H1 (cell line): ENCODE measurements around the gene ZBTB24. TPM values are rescaled to one million over a fixed set of nuclear protein-coding genes. Genes with fewer than 3 reads are reported as not detected.
A peak's percentile ranks its signal among the peaks of the same experiment; 100 is the strongest.

Experiments
- CTCF ChIA-PET: fragments of 300-600 bp; sonication (Branson Sonifier 250); formaldehyde crosslinking; loops from one replicate; lab custom pipeline; 2021; ENCODE audit not compliant: partially characterized antibody; lab: Charles Lee
- POLR2A ChIA-PET: fragments of 300-600 bp; sonication (Branson Sonifier 250); formaldehyde crosslinking; loops from one replicate; lab custom pipeline; 2021; ENCODE audit warnings: inconsistent platforms; ENCODE audit not compliant: partially characterized antibody; lab: Charles Lee
- DNase-seq, 2 experiments: peaks; one replicate each; pipeline versions ENCODE4 v3.0.0 to v3.0.0-alpha.2; 2010 to 2022; ENCODE audit warnings: low spot score in 2 of 2, low read depth in 1 of 2, mixed read lengths in 1 of 2
- FAIRE-seq: peaks from 2 replicates; lab custom pipeline; 2011; peaks lifted over from hg19 to GRCh38; lab: Jason Lieb, UNC
- H2AFZ ChIP-seq: 2 replicates; pipeline ENCODE4 v1.8.1; 2012; ENCODE audit warnings: low read length, inconsistent platforms
- H2AK5ac ChIP-seq: 2 replicates; pipeline ENCODE4 v1.6.1; 2013; ENCODE audit warnings: low read depth, low read length
- H2BK120ac ChIP-seq: replicated peaks from 2 replicates; pipeline ENCODE3; 2013; ENCODE audit warnings: low read depth, low read length, inconsistent platforms
- H2BK12ac ChIP-seq: 2 replicates; pipeline ENCODE4 v1.6.1; 2013; ENCODE audit warnings: low read depth, low read length
- H2BK15ac ChIP-seq: 2 replicates; pipeline ENCODE4 v1.6.1; 2013; ENCODE audit warnings: low read length
- H2BK20ac ChIP-seq: 2 replicates; pipeline ENCODE4 v1.6.1; 2013; ENCODE audit warnings: low read length
- H2BK5ac ChIP-seq: 2 replicates; pipeline ENCODE4 v1.6.1; 2013; ENCODE audit warnings: low read depth, low read length
- H3K14ac ChIP-seq: 2 replicates; pipeline ENCODE4 v1.6.1; 2013; ENCODE audit warnings: inconsistent platforms; ENCODE audit not compliant: insufficient read length
- H3K18ac ChIP-seq: 2 replicates; pipeline ENCODE4 v1.6.1; 2013; ENCODE audit warnings: low read length; ENCODE audit errors: extremely low read depth
- H3K23ac ChIP-seq: 2 replicates; pipeline ENCODE4 v1.6.1; 2013; ENCODE audit warnings: inconsistent platforms; ENCODE audit not compliant: insufficient read length
- H3K23me2 ChIP-seq: 2 replicates; pipeline ENCODE4 v1.6.1; 2013; ENCODE audit warnings: low read depth, low read length
- H3K27ac ChIP-seq: 2 replicates; pipeline ENCODE4 v1.6.1; 2011; ENCODE audit warnings: low read depth, low read length, inconsistent platforms
- H3K27me3 ChIP-seq, 4 experiments: replicated peaks in 1 of 4; 1 replicate in 1 of 4; 2 replicates in 3 of 4; pipeline versions ENCODE4 v1.6.1 to v1.8.1; 2011 to 2013; ENCODE audit warnings: low read length in 3 of 4, mild to moderate bottlenecking in 3 of 4, inconsistent platforms in 2 of 4, mixed read lengths in 2 of 4, moderate library complexity in 1 of 4; ENCODE audit not compliant: control insufficient read depth in 3 of 4, insufficient read depth in 3 of 4; ENCODE audit errors: extremely low read depth in 1 of 4
- H3K36me3 ChIP-seq, 4 experiments: 2 replicates each; pipeline versions ENCODE4 v1.6.1 to v1.8.1; 2011 to 2013; ENCODE audit warnings: mild to moderate bottlenecking in 4 of 4, low read length in 3 of 4, moderate library complexity in 2 of 4, control low read depth in 1 of 4, inconsistent platforms in 1 of 4; ENCODE audit not compliant: insufficient read depth in 4 of 4, control insufficient read depth in 2 of 4
- H3K4ac ChIP-seq: replicated peaks from 2 replicates; pipeline ENCODE3; 2013; ENCODE audit warnings: low read length, low read depth, mixed read lengths, inconsistent platforms; ENCODE audit not compliant: insufficient read length
- H3K4me1 ChIP-seq, 4 experiments: replicated peaks in 1 of 4; 1 replicate in 1 of 4; 2 replicates in 3 of 4; pipeline versions ENCODE4 v1.6.1 to v1.8.1; 2011 to 2013; ENCODE audit warnings: low read length in 3 of 4, inconsistent platforms in 2 of 4, mixed read lengths in 1 of 4; ENCODE audit not compliant: insufficient read depth in 4 of 4, control insufficient read depth in 3 of 4
- H3K4me2 ChIP-seq, 2 experiments: 2 replicates each; pipeline versions ENCODE4 v1.6.1 to v1.8.1; 2011 to 2013; ENCODE audit warnings: low read depth in 2 of 2, low read length in 2 of 2, control low read depth in 1 of 2, inconsistent platforms in 1 of 2, mild to moderate bottlenecking in 1 of 2; ENCODE audit not compliant: insufficient read depth in 1 of 2
- H3K4me3 ChIP-seq, 4 experiments: fragments of 200-600, 300-600 bp in 1 of 4; sonication (generic), shearing (Covaris generic), sonication (Bioruptor Twin) in 1 of 4; 2 replicates each; pipeline versions ENCODE4 v1.5.1 to v1.8.1; 2011 to 2016; ENCODE audit warnings: low read length in 4 of 4, low read depth in 3 of 4, control low read depth in 2 of 4, inconsistent platforms in 2 of 4, mild to moderate bottlenecking in 2 of 4, mixed read lengths in 1 of 4, moderate library complexity in 1 of 4; ENCODE audit not compliant: insufficient read depth in 2 of 4; ENCODE audit errors: extremely low read depth in 1 of 4
- H3K56ac ChIP-seq: replicated peaks from 2 replicates; pipeline ENCODE3; 2013; ENCODE audit warnings: low read depth, mild to moderate bottlenecking, mixed read lengths, low read length, inconsistent platforms; ENCODE audit not compliant: insufficient read length
- H3K79me1 ChIP-seq: 2 replicates; pipeline ENCODE4 v1.6.1; 2013; ENCODE audit warnings: low read depth, low read length, control low read depth
- H3K79me2 ChIP-seq, 2 experiments: 2 replicates each; pipeline versions ENCODE4 v1.6.1 to v1.8.1; 2012 to 2013; ENCODE audit warnings: low read length in 2 of 2, mild to moderate bottlenecking in 2 of 2, inconsistent platforms in 1 of 2; ENCODE audit not compliant: insufficient read depth in 2 of 2, control insufficient read depth in 1 of 2
- H3K9ac ChIP-seq, 4 experiments: replicated peaks in 1 of 4; 1 replicate in 1 of 4; 2 replicates in 3 of 4; pipeline versions ENCODE4 v1.6.1 to v1.8.1; 2011 to 2013; ENCODE audit warnings: low read depth in 3 of 4, low read length in 3 of 4, control low read depth in 2 of 4, mild to moderate bottlenecking in 2 of 4, moderate library complexity in 2 of 4, inconsistent platforms in 1 of 4; ENCODE audit errors: extremely low read depth in 1 of 4
- H3K9me3 ChIP-seq, 2 experiments: 2 replicates each; pipeline versions ENCODE4 v1.6.1 to v1.8.1; 2012 to 2013; ENCODE audit warnings: mild to moderate bottlenecking in 2 of 2, moderate library complexity in 2 of 2, control low read depth in 1 of 2, inconsistent platforms in 1 of 2, low read depth in 1 of 2, low read length in 1 of 2, mixed read lengths in 1 of 2; ENCODE audit not compliant: insufficient read depth in 2 of 2
- H4K20me1 ChIP-seq, 2 experiments: replicated peaks in 1 of 2; 2 replicates each; pipeline versions ENCODE3 to v1.8.1; 2011 to 2013; ENCODE audit warnings: inconsistent platforms in 2 of 2, low read length in 2 of 2, mild to moderate bottlenecking in 1 of 2; ENCODE audit not compliant: insufficient read depth in 2 of 2, control insufficient read depth in 1 of 2
- H4K5ac ChIP-seq: 2 replicates; pipeline ENCODE4 v1.6.1; 2013; ENCODE audit warnings: low read length, low read depth, mixed read lengths, inconsistent platforms; ENCODE audit not compliant: insufficient read length
- H4K8ac ChIP-seq: 2 replicates; pipeline ENCODE4 v1.8.0; 2013; ENCODE audit warnings: mild to moderate bottlenecking, moderate library complexity, low read length, inconsistent platforms; ENCODE audit not compliant: insufficient read depth; ENCODE audit errors: extremely low read depth
- H4K91ac ChIP-seq: replicated peaks from 2 replicates; pipeline ENCODE3; 2013; ENCODE audit warnings: low read length, mixed read lengths, inconsistent platforms; ENCODE audit not compliant: insufficient read length
- BRCA1 ChIP-seq: IDR thresholded peaks from 2 replicates; pipeline ENCODE4 v1.6.1; 2012; ENCODE audit warnings: low read depth, low read length, improper control_type of control experiment
- CBX8 ChIP-seq: fragments of 300-800, 300-1000 bp; sonication (generic); IDR thresholded peaks from 2 replicates; pipeline ENCODE4 v1.7.1; 2016; ENCODE audit warnings: low read depth, low read length, borderline replicate concordance
- GTF2F1 ChIP-seq: IDR thresholded peaks from 2 replicates; pipeline ENCODE4 v1.6.1; 2012; ENCODE audit warnings: low read depth, low read length, improper control_type of control experiment, borderline replicate concordance
- JUN ChIP-seq: IDR thresholded peaks from 2 replicates; pipeline ENCODE4 v1.6.1; 2011; ENCODE audit warnings: low read depth, mild to moderate bottlenecking, improper control_type of control experiment, low read length
- KDM5A ChIP-seq: fragments of 200-600 bp; IDR thresholded peaks from 2 replicates; pipeline ENCODE4 v1.7.1; 2012; ENCODE audit warnings: mild to moderate bottlenecking, low read length, inconsistent platforms, mixed read lengths
- SIN3A ChIP-seq, 2 experiments: IDR thresholded peaks in 1 of 2; conservative IDR thresholded peaks in 1 of 2; 2 replicates each; pipeline ENCODE4 v1.6.1; 2011 to 2012; ENCODE audit warnings: low read length in 2 of 2, improper control_type of control experiment in 1 of 2, low read depth in 1 of 2, mild to moderate bottlenecking in 1 of 2
- SIX5 ChIP-seq: IDR thresholded peaks from 2 replicates; pipeline ENCODE4 v1.6.1; 2011; ENCODE audit warnings: mild to moderate bottlenecking, low read depth, low read length
- TAF7 ChIP-seq: optimal IDR thresholded peaks from 2 replicates; pipeline ENCODE3; 2011; ENCODE audit warnings: low read depth, mild to moderate bottlenecking, inconsistent platforms, low read length, moderate library complexity, borderline replicate concordance
- WGBS, 2 experiments: shearing (Covaris generic) in 1 of 2; methylation state at CpG; one replicate each; pipeline versions ENCODE4 v1.1.6 to v1.1.7; 2013 to 2015; ENCODE audit warnings: low lambda C conversion rate in 2 of 2, mixed read lengths in 2 of 2, inconsistent platforms in 1 of 2, low coverage in 1 of 2, missing lambda C conversion rate in 1 of 2; ENCODE audit not compliant: insufficient replicate concordance in 2 of 2, insufficient coverage in 1 of 2, insufficient read length in 1 of 2; ENCODE audit errors: extremely low coverage in 1 of 2, missing lambda C conversion rate in 1 of 2; 5-methylcytosine and 5-hydroxymethylcytosine counted together
- polyA plus RNA-seq, 7 experiments: library from polyadenylated mRNA; depleted of rRNA in 3 of 7; stranded (reverse) in 5 of 7; unstranded in 2 of 7; fragments of >200 nt in 5 of 7; fragments of 200-250 nt in 2 of 7; gene quantifications; 1 replicate in 5 of 7; 2 replicates in 1 of 7; 4 replicates in 1 of 7; pipeline versions ENCODE4 v1.2.1 to v1.2.3, GENCODE V29; 2011 to 2013; ENCODE audit warnings: missing spikeins in 2 of 7, mixed read lengths in 2 of 7
- total RNA-seq: library from RNA; stranded (reverse); fragmentation: NEBNext Ultra II Directional; extraction: Animal tissue kit (Norgen Biotek cat#: 25700); gene quantifications from 2 replicates; pipeline ENCODE4 v1.2.1, GENCODE V29; 2021
- TF ChIP-seq, protein P1 (sequence below): IDR thresholded peaks from 2 replicates; pipeline ENCODE4 v1.6.1; 2012; ENCODE audit warnings: inconsistent platforms
- TF ChIP-seq, protein P2 (sequence below): IDR thresholded peaks from 2 replicates; pipeline ENCODE4 v1.6.1; 2011; ENCODE audit warnings: low read length, improper control_type of control experiment

The ZBTB24 gene
- total and polyA plus RNA-seq, 2 of the 8 experiments (the other 6 are each of a cell fraction or from before 2014, with no cell fraction given): 7.5 to 21.0 TPM

DNA sequence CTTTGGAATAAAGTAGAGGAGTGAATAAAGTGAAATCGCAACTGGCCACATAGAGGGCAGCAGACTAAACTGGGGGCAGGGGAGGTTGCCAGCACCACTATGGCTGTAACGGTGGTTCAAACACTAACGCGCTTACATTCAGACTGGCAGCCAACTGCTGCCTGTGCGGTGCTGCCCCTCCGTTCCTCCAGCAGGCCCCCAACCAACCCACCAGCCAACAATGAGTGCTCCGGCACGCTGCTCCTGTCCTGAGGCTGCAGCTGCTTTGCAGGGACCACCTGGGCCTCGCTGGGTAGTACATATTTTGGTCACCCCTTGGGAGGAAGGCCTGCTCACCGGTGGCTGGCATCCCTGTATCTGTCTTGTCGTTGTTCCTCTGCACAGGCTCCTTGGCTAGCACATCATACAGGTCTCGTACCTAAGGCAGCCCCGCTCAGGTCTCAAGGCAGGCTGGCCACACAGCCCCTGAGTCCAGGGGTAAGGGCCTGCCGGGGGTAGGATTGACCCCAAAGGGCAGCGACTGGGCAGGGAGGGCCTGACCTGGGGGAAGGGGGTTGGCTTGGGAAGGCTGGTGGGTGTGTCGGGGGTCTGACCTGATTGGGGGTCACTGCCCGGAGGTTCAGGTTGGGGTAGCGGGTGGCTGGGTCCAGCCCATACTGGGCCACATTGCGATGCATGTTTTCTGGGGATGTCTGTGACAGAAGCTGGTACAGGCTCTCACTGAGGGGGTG lies 33.8 kb downstream of the ZBTB24 start:
- H2BK20ac ChIP-seq: no peak overlapping the region
- H2AK5ac ChIP-seq: no peak overlapping the region
- no peaks in the 10 kb centered on the region for H3K79me1 ChIP-seq
- no peak overlapping the region for H3K9ac ChIP-seq
- H4K5ac ChIP-seq: no peak overlapping the region
- H3K36me3 ChIP-seq: peaks cover 7 to 42% (median 20%) of the 10 kb centered on the region in 4 experiments; a peak in 6 of 8 replicates
- H3K23me2 ChIP-seq: no peaks in the 10 kb centered on the region; the same call in 1 of the 2 replicates
- peaks cover 0 to 4% (median under 1%) of the 10 kb centered on the region in 4 experiments; a peak in 5 of 7 replicates for H3K4me1 ChIP-seq
- no peaks in the 10 kb centered on the region for H3K27me3 ChIP-seq
- H3K4me3 ChIP-seq: no peak overlapping the region
- no peak overlapping the region for H3K56ac ChIP-seq
- no peak overlapping the region for H2AFZ ChIP-seq
- H3K4ac ChIP-seq: no peak overlapping the region
- H2BK120ac ChIP-seq: no peak overlapping the region
- DNase-seq: no peak
- no peak overlapping the region for H3K18ac ChIP-seq
- no peak overlapping the region for H3K4me2 ChIP-seq
- no peak for FAIRE-seq
- no peaks in the 10 kb centered on the region for H3K79me2 ChIP-seq
- H3K14ac ChIP-seq: no peak overlapping the region
- no peak overlapping the region for H2BK5ac ChIP-seq
- H4K8ac ChIP-seq: peak overlapping the region; percentile 18
- ChIA-PET POLR2A (interaction anchor here (0.5 to 1.3 kb wide), 3 partner anchors 8 to 36 kb away, joined by 3 to 5 read pairs (median 3); no protein-coding TSS in a partner anchor), CTCF (interaction anchor here (0.8 to 2.2 kb wide), 9 partner anchors 8 to 334 kb away, joined by 3 to 11 read pairs (median 3); partner anchors contain the start of gene CD164)
- 93% methylated on average over 17 of the region's 19 CpGs; no CpG with 5 or more reads in 1 of the 2 experiments for WGBS, 2 experiments
- peaks cover 0 to 15% of the 10 kb centered on the region in 2 experiments for H4K20me1 ChIP-seq
- H4K91ac ChIP-seq: no peak overlapping the region
- H3K9me3 ChIP-seq: no peaks in the 10 kb centered on the region
- H3K23ac ChIP-seq: no peak overlapping the region
- no peak overlapping the region for H2BK15ac ChIP-seq
- H2BK12ac ChIP-seq: no peak overlapping the region
- no peak overlapping the region for H3K27ac ChIP-seq
- TF ChIP-seq CBX8: no peak
- no peak for TF ChIP-seq JUN
- TF ChIP-seq SIX5: no peak
- no peak for TF ChIP-seq BRCA1
- TF ChIP-seq, protein P1, sequence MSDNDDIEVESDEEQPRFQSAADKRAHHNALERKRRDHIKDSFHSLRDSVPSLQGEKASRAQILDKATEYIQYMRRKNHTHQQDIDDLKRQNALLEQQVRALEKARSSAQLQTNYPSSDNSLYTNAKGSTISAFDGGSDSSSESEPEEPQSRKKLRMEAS: no peak
- no peak for TF ChIP-seq KDM5A
- TF ChIP-seq TAF7: no peak
- TF ChIP-seq GTF2F1: no peak
- TF ChIP-seq, protein P2, sequence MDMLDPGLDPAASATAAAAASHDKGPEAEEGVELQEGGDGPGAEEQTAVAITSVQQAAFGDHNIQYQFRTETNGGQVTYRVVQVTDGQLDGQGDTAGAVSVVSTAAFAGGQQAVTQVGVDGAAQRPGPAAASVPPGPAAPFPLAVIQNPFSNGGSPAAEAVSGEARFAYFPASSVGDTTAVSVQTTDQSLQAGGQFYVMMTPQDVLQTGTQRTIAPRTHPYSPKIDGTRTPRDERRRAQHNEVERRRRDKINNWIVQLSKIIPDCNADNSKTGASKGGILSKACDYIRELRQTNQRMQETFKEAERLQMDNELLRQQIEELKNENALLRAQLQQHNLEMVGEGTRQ: no peak
- no peak for TF ChIP-seq SIN3A (conservative IDR thresholded peaks at IDR 0.05 in 1 of 2, IDR thresholded peaks at IDR 0.05 in 1 of 2; ENCODE audit: low read depth in 1 of 2, low read length in 2 of 2)
